ENCODE results near the gene TBL1X.
A peak's percentile ranks its signal among the peaks of the same experiment; 100 is the strongest.
"Not testable (repeated sequence)": the region's sequence is repeated elsewhere in the genome, so short reads cannot be mapped to it uniquely, and the experiment has no call there.

TBL1X gene

DNA sequence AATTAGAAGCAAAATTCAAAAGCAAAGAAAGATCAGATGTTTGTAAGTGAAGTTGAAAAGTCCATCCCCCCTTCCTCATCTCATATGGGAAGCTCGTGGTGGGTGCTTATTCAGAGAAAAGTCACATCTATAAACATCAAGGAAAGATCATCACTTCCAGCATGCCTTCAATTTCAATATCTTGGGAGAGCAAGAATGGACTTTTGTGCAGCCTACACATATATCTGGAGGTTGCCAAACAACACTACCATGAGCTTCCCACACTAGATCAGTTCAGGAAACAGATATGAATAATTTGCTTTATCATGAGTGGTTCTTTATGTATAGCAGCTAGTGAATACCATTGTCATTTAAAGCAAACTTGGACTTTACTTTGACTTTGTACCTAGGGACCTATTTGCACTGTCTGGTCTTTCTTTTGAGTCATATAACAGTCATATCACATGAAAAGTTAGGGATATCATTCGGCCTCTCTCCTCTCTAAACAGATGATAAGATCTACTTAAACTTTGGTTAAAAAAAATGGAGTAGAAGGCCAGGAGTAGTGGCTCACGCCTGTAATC lies 5.6 kb upstream of the TBL1X start:
- no peak for DNase-seq

DNA sequence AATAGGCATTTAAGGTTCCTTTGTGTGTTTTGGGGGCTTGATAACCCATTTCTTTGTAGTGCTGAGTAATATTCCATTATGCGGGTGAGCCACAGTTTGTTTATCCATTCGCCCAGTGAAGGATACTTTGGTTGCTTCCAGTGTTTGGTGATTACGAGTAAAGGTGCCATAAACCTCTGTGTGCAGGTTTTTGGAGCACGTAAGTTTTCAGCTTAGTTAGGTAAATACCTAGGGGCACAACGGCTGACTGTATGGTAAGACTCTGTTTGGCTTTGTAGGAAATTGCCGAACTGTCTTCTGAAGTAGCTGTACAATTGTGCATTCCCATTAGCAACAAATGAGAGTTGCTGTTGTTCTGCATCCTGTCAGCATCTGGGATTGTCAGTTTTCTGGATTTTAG lies 3.8 kb upstream of the TBL1X start:
- DNase-seq, result no peak

DNA sequence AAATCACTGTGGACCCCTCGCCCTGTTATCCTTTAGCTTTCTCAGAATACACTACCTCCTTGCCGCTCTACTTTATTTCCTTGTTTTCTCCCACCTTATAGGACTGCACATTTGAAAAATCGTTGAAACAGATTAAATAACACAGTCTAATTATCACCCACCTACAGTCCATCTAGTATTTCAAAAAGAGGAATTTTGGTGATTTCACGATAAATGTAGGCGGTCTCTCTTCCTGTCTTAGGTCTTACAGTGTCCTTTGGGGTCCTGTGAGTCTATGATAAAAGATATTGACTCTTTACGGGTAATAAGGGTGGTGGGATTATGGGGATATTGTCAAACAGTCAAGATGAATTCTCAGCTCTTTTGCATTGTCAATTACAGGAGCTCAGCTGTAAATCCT lies 2.4 kb upstream of the TBL1X start:
- no peak for DNase-seq

DNA sequence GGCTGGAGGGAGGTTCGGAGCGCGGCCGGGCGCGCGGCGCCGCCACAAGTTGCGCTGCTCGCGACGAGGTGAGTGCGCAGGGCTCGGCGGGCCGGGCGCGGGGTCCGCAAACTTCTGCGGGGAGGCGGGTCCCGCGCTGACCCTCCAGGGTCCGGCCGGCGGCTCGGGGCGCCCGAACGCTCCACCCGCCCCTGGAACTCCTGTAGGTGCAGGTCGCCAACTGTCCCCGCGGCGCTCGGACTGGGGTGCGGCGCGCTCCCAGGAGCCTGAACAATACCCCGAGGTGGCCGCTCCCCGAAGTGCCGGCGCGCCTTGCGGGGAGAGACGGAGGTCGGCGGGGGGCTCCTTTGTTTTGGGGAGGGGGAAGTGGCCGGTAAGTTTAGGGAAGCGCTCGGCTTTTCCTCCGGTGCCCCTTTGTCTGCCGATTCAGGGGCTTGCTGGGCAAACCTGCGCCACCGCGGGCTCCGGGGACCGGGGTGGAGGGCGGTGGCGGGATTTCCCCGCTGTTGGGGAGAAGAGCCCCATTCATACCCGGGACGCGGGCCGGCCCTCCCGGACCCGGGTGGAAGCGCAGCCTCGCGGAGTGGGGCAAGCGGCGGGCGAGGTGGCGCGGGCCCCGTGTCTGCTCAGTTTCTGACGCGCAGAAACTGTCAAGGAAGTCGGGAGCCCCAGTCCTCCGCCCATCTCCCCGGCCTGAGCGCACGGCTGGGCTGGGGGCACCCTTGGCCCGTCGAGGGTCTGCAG lies 694 bp downstream of the TBL1X start:
- peak; percentile 23 for DNase-seq

DNA sequence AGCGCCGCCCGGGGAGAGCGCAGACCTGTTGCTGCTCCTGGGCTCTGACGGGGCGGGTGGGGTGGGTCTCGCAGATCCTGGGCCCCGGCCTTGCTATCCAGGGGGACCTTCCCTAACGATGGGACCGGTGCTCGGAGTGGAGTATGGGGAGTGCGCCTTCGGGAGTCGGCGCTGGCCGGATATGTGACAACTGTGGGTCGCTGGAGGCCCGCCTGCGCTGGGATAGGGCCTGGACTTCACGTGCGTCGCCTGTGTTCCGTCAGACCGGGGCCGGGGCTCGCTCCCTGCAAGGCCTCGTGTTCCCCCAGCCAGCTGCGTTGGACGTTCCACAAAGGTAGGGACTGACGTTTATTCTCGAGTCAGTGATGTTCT lies 1.3 kb downstream of the TBL1X start:
- peak; percentile 18 for DNase-seq

DNA sequence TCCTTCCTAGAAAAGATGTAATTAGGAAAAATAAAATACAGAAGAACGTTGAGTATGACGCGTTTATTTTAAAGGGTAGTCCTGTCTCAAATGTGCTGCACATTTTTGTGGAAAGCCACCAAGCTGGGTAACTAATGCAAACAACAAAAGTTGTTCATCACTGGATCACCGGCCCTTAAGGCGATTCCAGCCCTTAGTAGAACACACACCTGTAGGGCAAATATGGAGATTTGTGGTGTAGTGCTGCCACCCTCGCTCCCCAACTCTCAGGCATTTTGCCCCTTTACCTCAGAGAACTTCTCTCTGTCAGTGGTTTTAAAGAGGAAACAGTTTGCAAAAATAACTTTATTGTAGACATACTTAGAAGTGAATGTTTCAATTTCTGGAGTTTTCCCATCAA lies 1.9 kb downstream of the TBL1X start:
- no peak for DNase-seq

DNA sequence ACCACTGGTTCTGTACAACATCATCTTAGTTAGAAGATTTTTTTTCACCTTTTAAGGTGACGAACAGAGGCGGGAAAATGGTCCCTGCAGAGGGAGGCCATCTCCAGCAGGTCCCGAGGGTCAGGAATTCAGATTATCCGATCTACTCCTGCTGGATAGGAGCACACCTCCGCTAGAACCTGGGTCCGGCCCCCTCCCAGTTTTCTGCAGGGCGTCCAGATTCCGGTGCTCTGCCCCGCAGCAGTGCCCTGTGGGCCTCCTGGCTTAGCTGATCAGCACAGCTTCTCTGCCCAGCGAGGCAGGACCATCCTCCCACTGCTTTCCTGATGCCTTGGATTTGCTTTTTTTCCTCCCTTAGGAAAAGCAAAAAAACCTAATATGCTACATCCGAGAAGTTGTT lies 2.3 kb downstream of the TBL1X start:
- no peak for DNase-seq

DNA sequence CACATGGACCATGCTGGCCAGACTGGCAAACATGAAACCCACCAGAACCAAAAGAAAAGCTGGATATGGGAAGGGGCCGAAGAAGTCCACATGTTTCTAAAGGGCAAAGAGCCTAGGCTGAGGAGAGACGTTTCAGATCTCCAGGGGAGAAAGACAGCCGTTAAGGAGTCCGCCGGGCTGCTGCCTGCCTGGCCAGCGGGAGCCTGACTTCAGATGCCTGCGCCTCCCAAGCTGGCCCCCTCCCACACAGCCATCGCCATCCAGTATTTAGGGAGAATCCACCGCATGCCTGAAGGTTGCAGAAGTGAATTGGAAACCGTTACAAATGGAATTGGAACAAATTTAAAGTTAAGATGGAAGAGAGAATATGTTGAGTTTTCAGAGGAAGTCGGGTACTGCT lies 2.9 kb downstream of the TBL1X start:
- no peak for DNase-seq

DNA sequence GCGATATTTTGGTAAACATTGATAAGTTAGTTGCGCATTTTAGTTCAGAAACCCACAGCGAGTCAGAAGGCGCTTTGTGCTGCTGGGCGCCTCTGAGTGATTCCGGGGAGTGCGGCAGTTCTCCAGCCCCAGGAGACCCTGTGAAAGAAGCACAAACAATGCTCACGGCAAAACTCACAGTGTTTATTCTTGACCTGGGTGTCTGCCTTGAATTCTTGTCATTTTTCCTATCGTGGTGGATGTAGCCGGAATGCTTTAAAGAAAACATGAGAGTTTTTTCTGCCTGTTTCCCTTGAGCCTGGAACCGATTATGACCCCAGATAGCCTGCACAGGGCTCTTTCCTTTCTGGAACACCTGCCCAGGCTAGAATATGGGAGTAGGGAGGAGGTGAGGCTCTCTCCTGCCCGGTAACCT lies 6.7 kb downstream of the TBL1X start:
- DNase-seq, result no peak

DNA sequence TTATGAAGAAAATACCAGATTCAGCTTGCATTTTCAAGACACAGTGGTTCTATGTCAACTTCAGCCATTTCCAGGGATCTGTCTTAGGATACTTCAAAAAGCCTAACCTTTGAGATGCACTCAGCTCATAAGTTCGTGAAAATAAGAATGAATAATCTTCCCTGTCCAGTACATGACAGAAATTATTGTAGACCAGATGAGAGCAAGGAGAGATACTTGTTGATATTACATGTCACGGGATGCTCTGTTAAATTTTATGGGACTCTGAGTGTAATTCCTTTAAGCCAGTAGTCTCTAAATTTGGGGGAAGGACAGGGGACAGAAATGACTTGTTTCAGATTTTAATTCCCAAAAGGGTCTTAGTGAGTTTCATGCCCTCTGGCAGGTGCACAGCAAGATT lies 8.8 kb downstream of the TBL1X start:
- no peak for DNase-seq

DNA sequence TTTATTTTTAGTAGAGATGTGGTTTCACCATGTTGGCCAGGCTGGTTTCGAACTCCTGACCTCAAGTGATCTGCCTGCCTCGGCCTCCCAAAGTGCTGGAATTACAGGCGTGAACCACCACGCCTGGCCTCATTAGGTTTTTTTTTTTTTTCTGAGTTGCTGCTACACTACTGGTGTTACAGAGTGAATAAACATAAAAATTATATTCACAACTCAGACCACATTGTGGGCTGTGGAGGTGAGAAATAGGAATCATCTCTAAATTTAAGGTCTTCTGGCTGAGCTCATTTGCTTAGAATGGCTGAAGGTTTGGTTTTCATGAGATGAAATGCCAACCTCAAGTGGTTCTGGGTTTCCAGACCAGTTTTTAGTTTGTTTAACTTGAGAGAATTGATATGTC lies 10.6 kb downstream of the TBL1X start:
- DNase-seq, result not testable (repeated sequence)

DNA sequence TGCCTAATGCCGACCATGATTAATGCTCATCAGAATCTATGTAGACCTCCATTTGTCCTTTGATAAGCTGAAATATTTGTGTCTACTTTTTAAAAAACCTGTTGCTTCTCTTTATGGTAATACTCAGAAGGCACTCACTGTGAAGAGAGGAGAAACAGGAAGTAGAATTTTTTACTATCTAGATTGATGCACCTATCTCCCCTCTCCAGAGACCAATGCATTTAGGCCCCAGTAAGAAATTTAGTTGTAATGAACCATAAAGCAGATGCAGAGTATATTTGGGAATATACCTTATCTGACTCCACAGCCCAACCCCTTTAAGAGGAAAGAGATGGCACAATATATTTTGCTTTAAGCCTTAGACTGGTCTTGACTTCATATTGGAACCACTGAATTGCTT lies 11.1 kb downstream of the TBL1X start:
- no peak for DNase-seq

DNA sequence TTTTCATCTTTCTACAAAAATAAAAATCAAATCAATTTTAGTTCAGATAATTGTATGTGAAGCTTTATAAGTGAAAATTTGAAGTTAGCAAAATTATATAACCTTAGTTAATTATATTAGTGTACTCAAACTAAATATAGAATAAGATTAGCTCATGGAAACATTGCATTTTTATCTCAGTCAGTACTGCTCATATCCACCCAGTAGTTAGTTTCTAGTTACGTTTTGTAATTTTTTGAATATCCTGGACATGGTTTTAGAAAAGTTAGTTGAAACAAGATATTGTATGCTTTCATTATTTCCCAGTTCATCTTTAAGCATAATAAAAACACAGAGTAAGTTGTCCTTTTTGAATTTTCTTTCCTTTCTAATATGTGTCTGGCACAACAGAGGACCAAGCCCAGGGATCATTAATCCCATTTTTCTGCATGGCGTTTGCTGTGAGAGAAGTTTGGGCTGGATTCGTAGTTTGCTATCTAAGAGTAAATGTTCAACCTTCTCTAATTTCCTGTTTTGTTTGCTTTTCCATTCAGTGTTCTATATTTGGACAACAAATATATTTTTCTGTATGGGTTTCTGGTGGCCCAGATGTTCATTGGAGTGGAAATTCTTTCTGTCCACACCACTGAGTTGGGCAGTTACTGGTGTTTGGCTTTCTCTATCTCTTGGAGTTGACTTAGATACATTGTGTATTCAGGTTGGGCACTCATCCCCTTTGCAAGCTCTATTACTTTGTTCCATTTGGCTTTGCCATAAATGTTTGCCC lies 12.1 kb downstream of the TBL1X start:
- DNase-seq, result no peak

DNA sequence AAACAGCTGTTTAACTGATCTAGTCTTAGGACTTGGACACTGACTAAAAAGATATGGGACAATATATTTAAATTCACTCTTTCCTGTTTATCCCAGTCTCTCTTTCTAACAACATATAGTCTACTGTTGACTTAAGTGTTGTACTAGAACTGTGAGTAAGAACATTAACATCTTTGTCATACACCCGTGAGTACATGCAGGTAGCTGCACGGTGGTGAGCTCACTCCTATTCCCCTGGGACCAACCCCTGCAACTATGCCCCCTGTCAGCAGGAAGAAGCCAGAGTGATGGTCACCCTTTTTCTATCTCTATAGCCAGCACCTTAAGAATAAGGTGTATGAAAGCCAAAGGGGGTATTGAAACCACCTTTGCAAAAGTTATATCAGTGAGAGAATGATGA lies 17.6 kb downstream of the TBL1X start:
- no peak for DNase-seq

DNA sequence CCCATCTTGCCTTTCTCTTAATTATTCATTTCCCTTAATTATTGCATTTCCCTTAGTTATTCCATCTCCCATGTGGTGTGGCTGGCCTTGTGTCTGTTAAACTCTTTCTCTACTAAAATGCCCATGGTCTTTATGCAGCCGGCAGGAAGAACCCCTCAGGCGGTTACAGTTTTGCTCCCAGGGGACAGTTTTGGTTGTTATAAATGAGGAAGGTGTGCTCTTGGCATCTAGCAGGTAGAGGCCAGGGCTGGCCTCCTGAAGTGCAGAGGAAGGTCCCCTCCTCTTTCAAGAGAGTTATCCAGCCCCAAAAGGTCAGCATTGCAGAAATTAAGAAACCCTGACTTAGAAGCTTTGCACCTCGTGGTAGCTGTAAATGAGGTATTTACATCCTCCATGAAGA lies 18.0 kb downstream of the TBL1X start:
- DNase-seq, result no peak

DNA sequence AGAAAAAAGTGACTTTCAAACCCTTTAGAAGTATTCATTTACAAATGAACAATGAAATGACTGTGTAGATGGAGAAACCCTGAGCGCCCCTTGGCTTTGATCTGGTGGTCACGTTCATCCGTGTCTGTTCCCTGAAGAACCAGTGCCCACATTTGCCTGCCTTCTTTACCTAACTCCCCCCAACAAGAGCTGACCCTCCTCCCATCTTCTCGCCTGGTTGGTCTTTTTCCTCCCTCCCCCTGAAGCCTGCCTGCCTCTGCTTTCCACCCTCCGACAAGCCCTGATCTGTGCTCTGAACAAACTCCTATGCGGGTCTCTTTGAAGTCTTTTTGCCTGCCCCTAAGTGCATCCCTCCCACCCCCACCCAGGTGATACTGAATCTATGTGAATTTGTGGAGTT lies 18.5 kb downstream of the TBL1X start:
- DNase-seq, result no peak

DNA sequence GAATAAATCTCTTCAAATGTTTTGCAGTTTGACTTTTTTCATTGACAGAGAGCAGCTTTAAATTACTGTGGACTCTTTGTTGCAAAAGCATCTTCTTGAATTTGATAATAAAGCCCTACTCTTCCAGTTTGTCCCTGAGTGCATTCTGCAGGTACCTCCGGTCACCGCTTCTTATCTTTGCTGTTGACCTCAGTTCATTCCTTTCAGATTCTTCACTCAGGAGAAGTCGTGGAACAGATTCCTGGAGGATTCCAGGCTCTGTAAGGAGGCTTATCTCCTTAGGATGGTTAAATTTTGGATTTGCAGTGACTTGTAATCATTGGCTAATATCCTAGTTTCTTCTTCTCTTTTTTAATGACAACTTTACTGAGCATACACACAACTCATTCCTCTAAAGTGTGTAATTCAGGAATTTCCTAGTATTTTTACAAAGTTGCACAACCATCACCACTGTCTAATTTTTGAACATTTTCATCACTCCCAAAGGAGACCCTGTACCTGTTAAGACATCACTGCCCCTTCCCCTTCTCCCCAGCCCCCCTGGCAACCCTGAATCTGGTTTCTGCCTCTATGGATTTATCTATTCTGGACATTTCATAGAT lies 22.0 kb downstream of the TBL1X start:
- DNase-seq, result no peak

DNA sequence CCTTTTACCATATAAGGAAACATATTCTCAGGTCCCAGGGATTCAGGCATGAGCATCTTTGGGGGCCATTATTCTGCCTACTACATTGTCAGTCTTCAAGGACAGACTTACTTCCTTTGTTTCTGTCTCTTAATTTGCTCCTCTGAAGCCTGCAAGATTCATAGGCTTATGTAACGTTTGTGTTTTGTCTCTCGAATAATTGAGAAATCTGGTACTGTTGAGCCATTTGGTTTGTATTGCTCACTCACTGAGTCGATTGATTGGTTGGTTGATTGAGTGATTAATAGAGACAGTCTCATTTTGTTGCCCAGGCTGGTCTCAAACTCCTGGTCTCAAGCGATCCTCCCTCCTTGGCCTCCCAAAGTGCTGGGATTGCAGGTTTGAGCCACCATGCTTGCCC lies 23.7 kb downstream of the TBL1X start:
- no peak for DNase-seq

DNA sequence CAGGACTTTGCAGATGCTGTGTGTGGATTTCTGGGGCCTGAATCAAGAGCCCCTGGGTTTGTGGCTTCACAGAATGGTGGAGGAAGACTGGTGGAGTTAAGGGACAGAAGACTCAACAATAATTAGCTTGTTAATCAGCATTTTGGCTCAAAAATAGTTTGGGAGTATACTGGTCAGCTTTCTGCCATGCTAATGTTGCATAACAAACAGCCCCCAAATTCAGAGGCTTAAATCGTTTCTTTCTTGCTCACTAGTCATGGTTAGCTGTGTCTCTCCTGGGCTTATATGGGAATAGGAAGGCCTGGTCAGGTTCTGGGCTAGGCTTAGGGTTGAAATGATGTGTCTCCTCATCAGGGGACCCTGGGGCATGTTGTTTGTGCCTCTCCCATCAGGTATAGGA lies 24.4 kb downstream of the TBL1X start:
- DNase-seq, result no peak

DNA sequence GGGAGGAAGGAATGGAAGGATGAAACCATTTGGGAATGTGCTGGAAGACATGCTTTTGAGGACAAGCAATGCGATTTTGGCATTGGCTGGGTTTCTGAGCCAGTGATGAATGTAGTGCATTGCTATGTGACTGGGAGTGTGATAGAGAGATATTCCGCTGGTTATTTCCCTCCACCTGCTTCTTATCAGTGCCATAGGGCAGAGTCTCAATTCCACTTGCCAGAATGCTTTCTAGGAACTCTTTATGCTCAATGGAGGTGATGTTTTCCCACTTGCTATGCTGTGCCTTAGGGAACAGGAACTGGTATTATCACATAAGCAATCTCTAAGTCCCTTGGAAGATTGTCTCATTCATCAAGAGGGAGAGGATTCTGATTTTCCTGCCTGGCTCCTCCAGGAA lies 28.0 kb downstream of the TBL1X start:
- no peak for DNase-seq

DNA sequence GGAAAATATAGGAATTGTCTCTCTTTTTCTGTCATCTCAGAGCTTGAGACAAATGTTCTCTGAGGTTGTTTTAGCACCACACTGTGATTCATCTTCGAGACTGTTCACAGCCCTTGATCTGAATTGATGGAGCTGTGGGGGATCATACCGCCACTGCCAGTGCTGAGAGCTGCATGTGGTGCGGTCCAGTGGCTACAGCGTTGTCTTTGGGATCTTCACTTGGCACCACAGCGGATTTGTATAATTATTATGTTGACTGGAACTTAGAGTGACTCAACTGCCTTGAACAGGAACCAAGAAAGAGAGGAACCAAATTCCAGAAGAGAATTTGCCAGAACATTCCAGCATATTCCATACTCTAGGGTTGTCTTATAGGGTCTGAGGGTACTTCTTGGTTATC lies 29.1 kb downstream of the TBL1X start:
- no peak for DNase-seq

DNA sequence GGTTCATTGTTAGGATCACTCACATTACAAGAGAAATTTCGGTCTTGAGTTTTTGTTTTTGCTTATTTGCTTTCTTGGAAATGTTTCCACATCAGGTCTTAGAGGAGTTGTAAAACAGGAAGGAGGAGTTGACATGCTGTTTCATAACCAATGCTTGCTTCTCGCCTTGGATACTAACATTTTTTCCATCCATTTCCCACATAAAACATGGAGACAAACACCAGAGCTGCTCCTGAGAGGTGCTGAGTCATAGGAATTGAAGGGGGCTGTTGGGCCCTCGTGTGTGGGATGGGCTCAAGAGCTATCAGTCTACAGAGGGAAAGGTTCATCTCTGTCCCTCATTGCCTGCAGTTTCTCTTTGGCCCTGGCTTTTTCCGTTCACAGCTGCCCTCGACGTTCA lies 29.9 kb downstream of the TBL1X start:
- DNase-seq, result no peak

DNA sequence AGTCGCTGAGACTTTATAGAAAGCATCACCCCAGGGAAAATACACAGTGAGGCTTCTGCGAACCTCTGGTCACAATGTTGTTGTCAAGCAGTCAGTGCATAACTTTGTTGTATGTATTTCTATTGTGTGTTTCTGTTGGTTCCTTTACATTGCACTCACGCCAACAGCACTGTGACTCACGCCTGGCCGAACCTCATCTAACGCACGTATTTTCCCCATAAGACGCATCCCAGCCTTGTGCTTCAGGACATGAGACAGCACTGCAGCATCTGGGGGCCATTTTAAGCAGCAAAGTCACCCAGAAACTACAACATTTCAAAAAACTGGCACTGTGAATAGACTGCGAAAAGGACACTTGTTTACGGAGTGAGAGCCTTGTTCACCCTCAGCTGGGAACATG lies 30.6 kb downstream of the TBL1X start:
- DNase-seq, result no peak

DNA sequence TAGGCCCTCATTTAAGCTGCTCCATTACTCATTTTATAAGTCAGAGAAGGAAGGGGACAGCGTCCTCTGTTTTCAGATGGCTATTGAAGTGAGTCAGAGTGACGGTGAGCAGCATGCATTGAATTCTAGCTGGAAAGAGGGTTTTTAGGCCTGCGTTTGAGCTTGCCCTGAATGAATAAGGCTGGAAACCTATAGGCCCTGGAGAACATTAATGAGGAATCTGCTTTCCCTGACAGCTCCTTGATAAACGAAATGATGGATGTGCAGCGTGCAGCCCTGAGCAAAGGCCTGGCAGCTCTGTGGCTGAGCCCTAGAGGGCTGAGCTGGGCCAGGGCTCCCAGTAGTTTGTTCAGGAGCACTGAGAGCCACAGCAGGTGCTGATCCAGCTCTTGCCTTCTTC lies 33.4 kb downstream of the TBL1X start:
- DNase-seq, result no peak

Data from stimulated activated naive CD4-positive, alpha-beta T cell treated with Interleukin-2 at 50 U/mL for 16 hours (primary cell).